HepG2 (cell line): ENCODE data around the gene TRIM66. TPM values are rescaled to one million over a fixed set of nuclear protein-coding genes. Genes with fewer than 3 reads are reported as not detected.

Source experiments
- ATAC-seq: fragments of 200-7000 bp; cut with Tn5 transposase; 3 replicates; pipeline ENCODE4 v1.9.1; 2020; ENCODE audit warnings: mild to moderate bottlenecking, moderate library complexity
- BruUV-seq: library from RNA; stranded (reverse); fragments of 400-500 nt; replicated peaks from 2 replicates; lab custom pipeline; 2021; lab: Mats Ljungman, UMichigan
- CTCF ChIA-PET: fragments of 300-600 bp; formaldehyde crosslinking; extraction: SDS; loops from one replicate; lab custom pipeline; 2021; ENCODE audit warnings: low total read pairs, inconsistent platforms, low intra/inter-chr PET ratio; lab: Yijun Ruan, JAX
- POLR2A ChIA-PET: fragments of 350-600 bp; sonication (Branson Sonifier 250); formaldehyde crosslinking; loops from one replicate; lab custom pipeline; 2020; ENCODE audit warnings: antibody characterized with exemption, inconsistent platforms; lab: Yijun Ruan, JAX
- DNase-seq: peaks from one replicate; pipeline ENCODE4 v3.0.0-alpha.2; 2015; ENCODE audit warnings: low spot score
- FAIRE-seq: peaks from 3 replicates; lab custom pipeline; 2011; peaks lifted over from hg19 to GRCh38; lab: Jason Lieb, UNC
- H2AFZ ChIP-seq: one replicate; pipeline ENCODE4 v1.6.1; 2011; ENCODE audit warnings: low read length, inconsistent platforms
- H3K27ac ChIP-seq: fragments of 300-600 bp; 3 replicates; pipeline ENCODE4 v1.8.0; 2011; ENCODE audit warnings: mixed run types, mild to moderate bottlenecking, mixed read lengths, low read length, inconsistent platforms; ENCODE audit not compliant: insufficient read depth; ENCODE audit errors: extremely low read length
- H3K27me3 ChIP-seq, 2 experiments: fragments of 200-600 bp in 1 of 2; 2 replicates in 1 of 2; 3 replicates in 1 of 2; pipeline versions ENCODE4 v1.6.0 to v1.8.0; 2011; ENCODE audit warnings: low read length in 2 of 2, mild to moderate bottlenecking in 2 of 2, moderate library complexity in 2 of 2, inconsistent platforms in 1 of 2; ENCODE audit not compliant: insufficient read depth in 2 of 2, control insufficient read depth in 1 of 2
- H3K36me3 ChIP-seq, 2 experiments: fragments of 200-600 bp in 1 of 2; replicated peaks in 1 of 2; 2 replicates in 1 of 2; 3 replicates in 1 of 2; pipeline versions ENCODE4 v1.5.1 to v1.8.0; 2011; ENCODE audit warnings: low read length in 2 of 2, inconsistent platforms in 1 of 2; ENCODE audit not compliant: insufficient read depth in 2 of 2, control insufficient read depth in 1 of 2
- H3K4me1 ChIP-seq: 2 replicates; pipeline ENCODE4 v1.5.1; 2012; ENCODE audit warnings: low read length, inconsistent platforms; ENCODE audit not compliant: insufficient read depth
- H3K4me2 ChIP-seq: 2 replicates; pipeline ENCODE4 v1.6.0; 2011; ENCODE audit warnings: low read depth, low read length, inconsistent platforms
- H3K4me3 ChIP-seq, 3 experiments: fragments of 200-600 bp in 1 of 3; sonication (generic), shearing (Covaris generic) in 1 of 3; replicated peaks in 1 of 3; 2 replicates each; pipeline ENCODE4 v1.5.1; 2011 to 2016; ENCODE audit warnings: low read length in 3 of 3, inconsistent platforms in 2 of 3, low read depth in 2 of 3, mild to moderate bottlenecking in 2 of 3, control low read depth in 1 of 3, mixed read lengths in 1 of 3; ENCODE audit not compliant: insufficient read depth in 1 of 3
- H3K79me2 ChIP-seq: one replicate; pipeline ENCODE4 v1.6.1; 2011; ENCODE audit warnings: low read length, inconsistent platforms; ENCODE audit not compliant: insufficient read depth
- H3K9ac ChIP-seq: 2 replicates; pipeline ENCODE4 v1.6.0; 2011; ENCODE audit warnings: mild to moderate bottlenecking, low read depth, low read length, inconsistent platforms; ENCODE audit not compliant: insufficient read depth
- H3K9me3 ChIP-seq: 2 replicates; pipeline ENCODE4 v1.5.1; 2012; ENCODE audit warnings: mild to moderate bottlenecking, low read length
- H4K20me1 ChIP-seq: 2 replicates; pipeline ENCODE4 v1.6.0; 2011; ENCODE audit warnings: inconsistent platforms, mild to moderate bottlenecking, low read length, moderate library complexity; ENCODE audit not compliant: insufficient read depth
- CENPBD1 ChIP-seq: sonication (generic); formaldehyde crosslinking; IDR thresholded peaks from 2 replicates; pipeline ENCODE4 v1.8.0; 2022; ENCODE audit warnings: missing genetic modification reagents, low read depth, mild to moderate bottlenecking, borderline replicate concordance
- EP300 ChIP-seq, 3 experiments: sonication (generic) in 1 of 3; formaldehyde crosslinking in 1 of 3; IDR thresholded peaks; 2 replicates each; pipeline versions ENCODE4 v1.5.1 to v1.6.1; 2011 to 2020; ENCODE audit warnings: low read depth in 2 of 3, low read length in 2 of 3, borderline replicate concordance in 1 of 3, improper control_type of control experiment in 1 of 3, mild to moderate bottlenecking in 1 of 3, missing genetic modification reagents in 1 of 3, moderate library complexity in 1 of 3
- GABPA ChIP-seq, 2 experiments: IDR thresholded peaks; 2 replicates each; pipeline ENCODE4 v1.6.1; 2011 to 2016; ENCODE audit warnings: low read depth in 2 of 2, low read length in 1 of 2, missing biosample characterization in 1 of 2, missing genetic modification characterization in 1 of 2
- HNF4A ChIP-seq: sonication (generic); formaldehyde crosslinking; IDR thresholded peaks from 2 replicates; pipeline ENCODE4 v1.4.0; 2020; ENCODE audit warnings: missing genetic modification reagents
- HNRNPLL ChIP-seq: fragments of 200-400 bp; formaldehyde crosslinking; IDR thresholded peaks from 2 replicates; pipeline ENCODE4 v1.6.1; 2017; ENCODE audit warnings: mild to moderate bottlenecking, low read depth, low read length; ENCODE audit not compliant: poor library complexity, severe bottlenecking
- KAT7 ChIP-seq: IDR thresholded peaks from 2 replicates; pipeline ENCODE4 v1.6.1; 2018; ENCODE audit warnings: borderline replicate concordance, missing compliant biosample characterization
- PLRG1 ChIP-seq: fragments of 450-650 bp; conservative IDR thresholded peaks from 2 replicates; pipeline ENCODE4 v1.6.1; 2016
- POLR2A ChIP-seq, 2 experiments: IDR thresholded peaks; 2 replicates each; pipeline ENCODE4 v1.6.1; 2011; ENCODE audit warnings: low read depth in 2 of 2, low read length in 2 of 2, mild to moderate bottlenecking in 1 of 2, moderate library complexity in 1 of 2; ENCODE audit not compliant: insufficient read depth in 1 of 2
- RBFOX2 ChIP-seq: fragments of 200-400 bp; formaldehyde crosslinking; IDR thresholded peaks from 2 replicates; pipeline ENCODE4 v1.6.1; 2017; ENCODE audit warnings: low read depth, mild to moderate bottlenecking, low read length
- SPEN ChIP-seq: sonication (generic); formaldehyde crosslinking; IDR thresholded peaks from 2 replicates; pipeline ENCODE4 v1.5.1; 2020; ENCODE audit warnings: low read depth, mild to moderate bottlenecking, missing genetic modification reagents
- ZC3H4 ChIP-seq: sonication (generic); formaldehyde crosslinking; IDR thresholded peaks from 2 replicates; pipeline ENCODE4 v1.4.0; 2020; ENCODE audit warnings: missing genetic modification reagents, borderline replicate concordance
- ZFP36L2 ChIP-seq: sonication (generic); formaldehyde crosslinking; IDR thresholded peaks from 2 replicates; pipeline ENCODE4 v1.4.0; 2020; ENCODE audit warnings: missing genetic modification reagents
- ZFP41 ChIP-seq: sonication (generic); formaldehyde crosslinking; IDR thresholded peaks from 2 replicates; pipeline ENCODE4 v1.4.0; 2020; ENCODE audit warnings: mild to moderate bottlenecking, missing genetic modification reagents, borderline replicate concordance
- WGBS: methylation state at CpG from one replicate; pipeline ENCODE4 v1.1.6; 2017; ENCODE audit warnings: low lambda C conversion rate; 5-methylcytosine and 5-hydroxymethylcytosine counted together
- in situ Hi-C: cut with HindIII; loops from 2 replicates; pipeline ENCODE4 v1.10.0; 2017; ENCODE audit warnings: low pct_unique_long_range_greater_than_20kb; ENCODE audit not compliant: extremely low pct_ligation_motif_present
- intact Hi-C: fragments of 100-400 bp; cut with micrococcal nuclease; formaldehyde crosslinking; loops from one replicate; pipeline ENCODE4 v1.10.0; 2022; ENCODE audit not compliant: unreplicated experiment
- polyA plus RNA-seq, 8 experiments: library from polyadenylated mRNA; depleted of rRNA in 3 of 8; stranded (reverse) in 7 of 8; unstranded in 1 of 8; fragments of >200 nt; fragmentation: Illumina TruSeq in 4 of 8; extraction: Trizol in 4 of 8; gene quantifications; 2 replicates each; pipeline versions ENCODE4 v1.2.1 to v1.2.3, GENCODE V29; 2011 to 2016; ENCODE audit warnings: low read depth in 4 of 8, missing spikeins in 1 of 8, mixed read lengths in 1 of 8; ENCODE audit not compliant: insufficient read depth in 1 of 8
- total RNA-seq, 5 experiments: library from RNA; depleted of rRNA; stranded (reverse); fragments of >200 nt; fragmentation: Illumina TruSeq; extraction: Trizol; gene quantifications; 2 replicates each; pipeline ENCODE4 v1.2.3, GENCODE V29; 2016; ENCODE audit warnings: low read depth in 1 of 5

The TRIM66 gene
- total and polyA plus RNA-seq, 2 of the 13 experiments (the other 11 are each of a cell fraction or from before 2014, with no cell fraction given) = 4.9 to 6.1 TPM

- Histone ChIP-seq H3K4me1 (peaks cover 75% of the 10 kb centered on the region), H4K20me1 (peaks cover 26% of the 10 kb centered on the region), H3K4me2 (peak overlapping the region; percentile 89), H3K36me3 (peaks cover 8 to 23% of the 10 kb centered on the region in 2 experiments), H2AFZ (no peak overlapping the region), H3K27me3 (peaks cover 0 to 7% of the 10 kb centered on the region in 2 experiments; a peak in 1 of 5 replicates), H3K9ac (peak overlapping the region; percentile 100), H3K79me2 (peaks cover 37% of the 10 kb centered on the region), H3K27ac (peak overlapping the region; percentile 97), H3K9me3 (no peaks in the 10 kb centered on the region), H3K4me3 (peak overlapping the region; percentile 96 to 100 (median 99); a peak in 4 of 6 replicates)
- in situ Hi-C loops = loop anchor here (25.0 kb wide), 1 partner anchor 278 kb away; the partner anchor contains the start of gene TMEM9B
- intact Hi-C loops = loop anchor here (5.0 kb wide), 2 partner anchors 228 to 278 kb away; partner anchors contain the start of genes AKIP1 and TMEM9B
- no peak for ATAC-seq
- no peak for DNase-seq
- POLR2A ChIA-PET = interaction anchor here (1.2 to 3.3 kb wide), 3 partner anchors 15 to 126 kb away, joined by 3 to 43 read pairs (median 10); a partner anchor contains a TSS
- no TSS peak for BruUV-seq
- FAIRE-seq = no peak
- no peak for TF ChIP-seq EP300 (IDR thresholded peaks at IDR 0.05; ENCODE audit: low read depth in 2 of 2, low read length in 2 of 2)
- TF ChIP-seq EP300 (CRISPR knock-in tag; IDR thresholded peaks at IDR 0.05; ENCODE audit: borderline replicate concordance) = no peak
- no peak for TF ChIP-seq PLRG1
- TF ChIP-seq ZC3H4 (CRISPR knock-in tag) = no peak
- peak; percentile 41; the same call in 1 of the 2 replicates for TF ChIP-seq HNF4A (CRISPR knock-in tag)
- peak; percentile 63 for TF ChIP-seq RBFOX2
- TF ChIP-seq CENPBD1 = no peak
- TF ChIP-seq ZFP41 = no peak
- TF ChIP-seq HNRNPLL = no peak
- no peak for TF ChIP-seq GABPA (IDR thresholded peaks at IDR 0.05; ENCODE audit: low read depth, low read length)
- 0 out of 2 replicates have a peak, but pooled peaks have one; percentile 8 for TF ChIP-seq GABPA (CRISPR knock-in tag; IDR thresholded peaks at IDR 0.05; ENCODE audit: low read depth)
- no peak for TF ChIP-seq SPEN (CRISPR knock-in tag)
- no peak for TF ChIP-seq KAT7 (CRISPR knock-in tag)
- TF ChIP-seq ZFP36L2 = no peak
- TF ChIP-seq POLR2A (IDR thresholded peaks at IDR 0.05; ENCODE audit: insufficient read depth in 1 of 2, low read depth in 2 of 2, low read length in 2 of 2) = peak in 1 of 2 experiments; percentile 28; a peak in 1 of 4 replicates
- WGBS = 69% methylated on average over 6 of the region's 6 CpGs
- CTCF ChIA-PET = no interaction called here
Observed at GRCh38 chr11:8684600-8685290, 2.3 kb upstream of the TRIM66 start.
